ENCODE results near the gene FAM151A.

DNA sequence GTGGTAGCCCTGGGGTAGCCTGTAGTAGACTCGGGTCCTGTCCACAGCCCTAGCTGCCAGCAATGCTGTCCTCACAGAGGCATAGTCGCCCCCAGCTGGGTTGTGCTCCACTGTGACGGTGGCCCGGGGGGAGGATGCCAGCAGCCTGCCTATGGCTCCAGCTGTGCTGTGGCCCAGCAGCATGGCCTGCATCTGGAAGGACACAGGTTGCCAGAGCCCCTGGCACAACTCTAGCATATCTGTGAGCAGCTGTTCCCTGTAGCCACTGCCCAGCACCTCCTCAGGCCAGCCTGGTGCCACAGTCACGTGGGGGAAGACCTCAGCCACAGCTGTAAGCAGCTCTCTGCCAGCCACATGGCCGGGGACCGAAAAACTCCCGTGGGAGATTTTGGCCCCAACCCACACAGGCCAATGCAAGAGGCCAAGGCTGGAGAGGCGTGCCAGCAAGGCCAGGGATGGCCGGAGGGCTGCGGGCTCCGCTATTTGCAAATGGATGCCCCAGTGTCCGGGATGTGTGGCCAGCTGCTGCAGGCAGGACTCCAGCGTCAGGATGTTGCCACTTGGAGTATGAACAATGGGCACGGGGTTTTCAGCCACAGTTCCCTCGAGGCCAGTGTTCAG, 13.9 kb downstream of the FAM151A start:
- TF ChIP-seq, protein P1, sequence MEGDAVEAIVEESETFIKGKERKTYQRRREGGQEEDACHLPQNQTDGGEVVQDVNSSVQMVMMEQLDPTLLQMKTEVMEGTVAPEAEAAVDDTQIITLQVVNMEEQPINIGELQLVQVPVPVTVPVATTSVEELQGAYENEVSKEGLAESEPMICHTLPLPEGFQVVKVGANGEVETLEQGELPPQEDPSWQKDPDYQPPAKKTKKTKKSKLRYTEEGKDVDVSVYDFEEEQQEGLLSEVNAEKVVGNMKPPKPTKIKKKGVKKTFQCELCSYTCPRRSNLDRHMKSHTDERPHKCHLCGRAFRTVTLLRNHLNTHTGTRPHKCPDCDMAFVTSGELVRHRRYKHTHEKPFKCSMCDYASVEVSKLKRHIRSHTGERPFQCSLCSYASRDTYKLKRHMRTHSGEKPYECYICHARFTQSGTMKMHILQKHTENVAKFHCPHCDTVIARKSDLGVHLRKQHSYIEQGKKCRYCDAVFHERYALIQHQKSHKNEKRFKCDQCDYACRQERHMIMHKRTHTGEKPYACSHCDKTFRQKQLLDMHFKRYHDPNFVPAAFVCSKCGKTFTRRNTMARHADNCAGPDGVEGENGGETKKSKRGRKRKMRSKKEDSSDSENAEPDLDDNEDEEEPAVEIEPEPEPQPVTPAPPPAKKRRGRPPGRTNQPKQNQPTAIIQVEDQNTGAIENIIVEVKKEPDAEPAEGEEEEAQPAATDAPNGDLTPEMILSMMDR (IDR thresholded peaks at IDR 0.05; ENCODE audit: poor library complexity, severe bottlenecking) = no peak
- TF ChIP-seq EZH2 (IDR thresholded peaks at IDR 0.05; ENCODE audit: borderline replicate concordance, insufficient read depth, low read length, poor library complexity, severe bottlenecking) (no peak), EP300 (conservative IDR thresholded peaks at IDR 0.05; ENCODE audit: poor library complexity, severe bottlenecking) (no peak), RAD21 (conservative IDR thresholded peaks at IDR 0.05) (no peak), SMC3 (conservative IDR thresholded peaks at IDR 0.05; ENCODE audit: poor library complexity) (no peak), MXI1 (conservative IDR thresholded peaks at IDR 0.05; ENCODE audit: poor library complexity, severe bottlenecking) (no peak), POLR2AphosphoS5 (IDR thresholded peaks at IDR 0.05) (no peak)
- TF ChIP-seq, protein P2, sequence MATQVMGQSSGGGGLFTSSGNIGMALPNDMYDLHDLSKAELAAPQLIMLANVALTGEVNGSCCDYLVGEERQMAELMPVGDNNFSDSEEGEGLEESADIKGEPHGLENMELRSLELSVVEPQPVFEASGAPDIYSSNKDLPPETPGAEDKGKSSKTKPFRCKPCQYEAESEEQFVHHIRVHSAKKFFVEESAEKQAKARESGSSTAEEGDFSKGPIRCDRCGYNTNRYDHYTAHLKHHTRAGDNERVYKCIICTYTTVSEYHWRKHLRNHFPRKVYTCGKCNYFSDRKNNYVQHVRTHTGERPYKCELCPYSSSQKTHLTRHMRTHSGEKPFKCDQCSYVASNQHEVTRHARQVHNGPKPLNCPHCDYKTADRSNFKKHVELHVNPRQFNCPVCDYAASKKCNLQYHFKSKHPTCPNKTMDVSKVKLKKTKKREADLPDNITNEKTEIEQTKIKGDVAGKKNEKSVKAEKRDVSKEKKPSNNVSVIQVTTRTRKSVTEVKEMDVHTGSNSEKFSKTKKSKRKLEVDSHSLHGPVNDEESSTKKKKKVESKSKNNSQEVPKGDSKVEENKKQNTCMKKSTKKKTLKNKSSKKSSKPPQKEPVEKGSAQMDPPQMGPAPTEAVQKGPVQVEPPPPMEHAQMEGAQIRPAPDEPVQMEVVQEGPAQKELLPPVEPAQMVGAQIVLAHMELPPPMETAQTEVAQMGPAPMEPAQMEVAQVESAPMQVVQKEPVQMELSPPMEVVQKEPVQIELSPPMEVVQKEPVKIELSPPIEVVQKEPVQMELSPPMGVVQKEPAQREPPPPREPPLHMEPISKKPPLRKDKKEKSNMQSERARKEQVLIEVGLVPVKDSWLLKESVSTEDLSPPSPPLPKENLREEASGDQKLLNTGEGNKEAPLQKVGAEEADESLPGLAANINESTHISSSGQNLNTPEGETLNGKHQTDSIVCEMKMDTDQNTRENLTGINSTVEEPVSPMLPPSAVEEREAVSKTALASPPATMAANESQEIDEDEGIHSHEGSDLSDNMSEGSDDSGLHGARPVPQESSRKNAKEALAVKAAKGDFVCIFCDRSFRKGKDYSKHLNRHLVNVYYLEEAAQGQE (IDR thresholded peaks at IDR 0.05; ENCODE audit: borderline replicate concordance) = no peak
